WTC11 (cell line): Measurements from ENCODE around the gene TAF1B. TPM values are rescaled to one million over a fixed set of nuclear protein-coding genes. Genes with fewer than 3 reads are reported as not detected.

Experiments
- ATAC-seq: fragments of 200-7000 bp; cut with Tn5 transposase; 2 replicates; pipeline ENCODE4 v1.10.0; 2021; ENCODE audit warnings: mild to moderate bottlenecking, moderate library complexity
- CTCF ChIA-PET: fragments of 300-600 bp; sonication (Branson Sonifier 250); formaldehyde crosslinking; loops from one replicate; lab custom pipeline; 2021; ENCODE audit warnings: antibody characterized with exemption; lab: Charles Lee
- POLR2A ChIA-PET: fragments of 350-600 bp; sonication (Branson Sonifier 250); formaldehyde crosslinking; loops from one replicate; lab custom pipeline; 2021; ENCODE audit warnings: antibody characterized with exemption; lab: Charles Lee
- DNase-seq: peaks from one replicate; pipeline ENCODE4 v3.0.0; 2021; ENCODE audit warnings: low spot score
- H3K27ac Mint-ChIP-seq: 2 replicates; pipeline ENCODE4 v1.8.0; 2021; ENCODE audit warnings: mixed read lengths
- H3K27me3 Mint-ChIP-seq: 2 replicates; pipeline ENCODE4 v1.8.0; 2021; ENCODE audit warnings: low read depth, mild to moderate bottlenecking, moderate library complexity, mixed read lengths
- H3K36me3 Mint-ChIP-seq: 2 replicates; pipeline ENCODE4 v1.8.0; 2021; ENCODE audit warnings: mixed read lengths
- H3K4me1 Mint-ChIP-seq: 2 replicates; pipeline ENCODE4 v1.8.0; 2022; ENCODE audit warnings: mixed read lengths
- H3K4me3 Mint-ChIP-seq: 2 replicates; pipeline ENCODE4 v1.8.0; 2021; ENCODE audit warnings: mild to moderate bottlenecking, moderate library complexity, mixed read lengths
- H3K9me3 Mint-ChIP-seq: 2 replicates; pipeline ENCODE4 v1.8.0; 2021; ENCODE audit warnings: mixed read lengths
- AFF4 ChIP-seq: sonication (generic); formaldehyde crosslinking; IDR thresholded peaks from 2 replicates; pipeline ENCODE4 v1.8.1; 2023; ENCODE audit warnings: mild to moderate bottlenecking, missing genetic modification reagents, borderline replicate concordance
- CREM ChIP-seq: sonication (generic); formaldehyde crosslinking; IDR thresholded peaks from 2 replicates; pipeline ENCODE4 v1.8.1; 2022; ENCODE audit warnings: mild to moderate bottlenecking, missing genetic modification reagents, moderate library complexity
- E2F4 ChIP-seq: sonication (generic); formaldehyde crosslinking; IDR thresholded peaks from 2 replicates; pipeline ENCODE4 v1.8.1; 2022; ENCODE audit warnings: low read depth, mild to moderate bottlenecking, moderate library complexity, missing genetic modification reagents, borderline replicate concordance
- FOXJ3 ChIP-seq: sonication (generic); formaldehyde crosslinking; IDR thresholded peaks from 2 replicates; pipeline ENCODE4 v1.9.0; 2021; ENCODE audit warnings: missing genetic modification reagents, mild to moderate bottlenecking, borderline replicate concordance
- GABPB1 ChIP-seq: sonication (generic); formaldehyde crosslinking; IDR thresholded peaks from 2 replicates; pipeline ENCODE4 v1.8.1; 2023; ENCODE audit warnings: mild to moderate bottlenecking, missing genetic modification reagents
- IRF2 ChIP-seq: sonication (generic); formaldehyde crosslinking; IDR thresholded peaks from 2 replicates; pipeline ENCODE4 v1.8.0; 2022; ENCODE audit warnings: low read depth, missing genetic modification reagents, borderline replicate concordance
- NR1H2 ChIP-seq: sonication (generic); formaldehyde crosslinking; IDR thresholded peaks from 2 replicates; pipeline ENCODE4 v1.9.0; 2021; ENCODE audit warnings: mild to moderate bottlenecking, moderate library complexity, missing genetic modification reagents
- PRRX2 ChIP-seq: fragments of 250-450 bp; sonication (Bioruptor Pico); IDR thresholded peaks from 2 replicates; pipeline ENCODE4 v1.8.0; 2021; ENCODE audit warnings: mild to moderate bottlenecking
- RELA ChIP-seq: sonication (generic); formaldehyde crosslinking; IDR thresholded peaks from 2 replicates; pipeline ENCODE4 v1.8.1; 2022; ENCODE audit warnings: missing genetic modification reagents, mild to moderate bottlenecking, borderline replicate concordance
- RORB ChIP-seq: fragments of 250-450 bp; sonication (Bioruptor Pico); IDR thresholded peaks from 2 replicates; pipeline ENCODE4 v1.9.0; 2021; ENCODE audit warnings: mild to moderate bottlenecking
- SOX15 ChIP-seq: fragments of 250-450 bp; sonication (Bioruptor Pico); IDR thresholded peaks from 2 replicates; pipeline ENCODE4 v1.9.0; 2021; ENCODE audit warnings: mild to moderate bottlenecking
- STAT6 ChIP-seq: sonication (generic); formaldehyde crosslinking; conservative IDR thresholded peaks from 2 replicates; pipeline ENCODE4 v1.8.1; 2023; ENCODE audit warnings: mild to moderate bottlenecking, low read depth, missing genetic modification reagents, moderate library complexity
- USF1 ChIP-seq: sonication (generic); formaldehyde crosslinking; IDR thresholded peaks from 2 replicates; pipeline ENCODE4 v1.8.0; 2022; ENCODE audit warnings: mild to moderate bottlenecking, missing genetic modification reagents
- ZBTB21 ChIP-seq: sonication (generic); formaldehyde crosslinking; IDR thresholded peaks from 2 replicates; pipeline ENCODE4 v1.8.1; 2023; ENCODE audit warnings: mild to moderate bottlenecking, missing genetic modification reagents, borderline replicate concordance
- ZNF138 ChIP-seq: sonication (generic); formaldehyde crosslinking; conservative IDR thresholded peaks from 2 replicates; pipeline ENCODE4 v1.8.1; 2022; ENCODE audit warnings: mild to moderate bottlenecking, moderate library complexity, missing genetic modification reagents
- ZNF232 ChIP-seq: sonication (generic); formaldehyde crosslinking; IDR thresholded peaks from 2 replicates; pipeline ENCODE4 v1.8.0; 2022; ENCODE audit warnings: mild to moderate bottlenecking, missing genetic modification reagents
- ZNF263 ChIP-seq: sonication (generic); formaldehyde crosslinking; IDR thresholded peaks from 2 replicates; pipeline ENCODE4 v1.8.1; 2022; ENCODE audit warnings: low read depth, mild to moderate bottlenecking, moderate library complexity, missing genetic modification reagents
- total RNA-seq: library from RNA; stranded (reverse); gene quantifications from 3 replicates; pipeline ENCODE4 v1.2.3, GENCODE V29; 2021
- TF ChIP-seq, protein P1 (sequence below): sonication (generic); formaldehyde crosslinking; IDR thresholded peaks from 2 replicates; pipeline ENCODE4 v1.8.0; 2022; ENCODE audit warnings: missing genetic modification reagents

Gene TAF1B
- total RNA-seq, 1 experiment from 2014 or later: 28.8 TPM

DNA sequence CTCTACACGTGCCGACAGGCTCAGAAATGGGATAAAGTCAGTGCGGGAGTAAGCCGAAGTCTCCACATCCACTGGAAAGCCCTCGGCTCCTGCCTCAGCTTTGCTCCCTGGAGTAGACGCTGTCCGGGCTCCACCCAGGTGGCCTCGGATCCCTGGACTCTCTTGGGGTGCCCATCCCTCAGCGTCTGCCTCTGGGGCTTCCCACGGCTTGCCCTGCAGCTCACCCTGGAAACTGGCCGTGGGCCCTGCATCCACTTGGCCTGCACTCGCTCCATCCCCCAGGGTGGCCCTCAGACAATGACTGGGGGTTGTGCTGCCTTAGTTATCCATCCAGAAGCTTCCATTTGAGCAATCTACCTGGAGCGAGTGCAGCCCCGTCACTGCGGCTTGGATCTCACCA is 36.2 kb upstream of the TAF1B start:
- Mint-ChIP-seq H3K9me3 (no peaks in the 10 kb centered on the region), H3K27me3 (no peaks in the 10 kb centered on the region), H3K4me1 (no peaks in the 10 kb centered on the region), H3K4me3 (no peak overlapping the region), H3K27ac (no peak overlapping the region), H3K36me3 (no peaks in the 10 kb centered on the region)
- POLR2A ChIA-PET: interaction anchor here (0.5 kb wide), 1 partner anchor 190 kb away, joined by 4 read pairs; no protein-coding TSS in a partner anchor
- no peak for ATAC-seq
- CTCF ChIA-PET: no interaction called here
- DNase-seq: no peak
- TF ChIP-seq USF1 (CRISPR knock-in tag) (no peak), IRF2 (CRISPR knock-in tag) (no peak), ZNF232 (no peak), RORB (CRISPR knock-in tag) (no peak), RELA (no peak)

DNA sequence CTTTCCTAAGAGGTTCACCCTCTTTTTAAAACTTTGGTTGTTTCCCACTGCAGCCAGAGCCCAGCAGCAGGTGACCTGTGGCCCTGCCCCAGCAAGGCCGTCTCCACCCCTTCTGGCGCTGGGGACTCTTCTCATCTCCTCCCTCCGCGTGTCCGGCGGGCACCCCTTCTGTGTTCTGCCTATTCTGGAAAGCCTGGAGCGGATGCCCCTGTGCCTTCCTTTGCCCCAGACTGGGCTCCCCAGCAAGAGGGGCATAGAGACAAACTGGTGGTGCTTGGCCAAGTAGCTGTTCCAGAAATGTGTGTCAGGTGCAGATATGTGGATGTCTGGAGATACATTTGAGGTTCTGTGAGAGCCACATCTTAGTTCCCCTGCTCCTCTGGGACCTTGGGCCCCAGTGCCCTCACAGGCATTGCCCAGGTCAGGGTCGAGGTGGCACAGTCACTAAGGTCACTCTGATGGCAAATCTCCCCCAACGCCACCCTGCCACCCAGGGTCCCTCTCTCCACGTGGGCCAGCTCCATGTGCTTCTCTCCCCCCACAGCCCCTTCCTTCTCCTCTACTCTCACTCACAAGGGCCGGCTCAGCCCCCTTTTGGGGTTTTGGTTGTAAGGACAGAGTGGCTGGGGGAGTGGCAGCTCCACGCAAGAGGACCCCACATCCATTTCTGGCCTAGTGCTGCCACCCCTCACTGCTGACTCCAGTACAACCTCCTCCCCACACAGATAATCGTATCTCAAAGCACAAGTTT is 35.5 kb upstream of the TAF1B start:
- H3K27ac Mint-ChIP-seq: no peak overlapping the region
- POLR2A ChIA-PET: interaction anchor here (0.5 kb wide), 1 partner anchor 190 kb away, joined by 4 read pairs; no protein-coding TSS in a partner anchor

GRCh38 chr2:9808334-9809063 is 34.8 kb upstream of the TAF1B start:
- H3K27me3 Mint-ChIP-seq: no peaks in the 10 kb centered on the region
- CTCF ChIA-PET: interaction anchor here (0.8 to 0.9 kb wide), 2 partner anchors 9 to 176 kb away, joined by 3 to 6 read pairs; no protein-coding TSS in a partner anchor
- POLR2A ChIA-PET: no interaction called here
- no peak for TF ChIP-seq ZNF232
- TF ChIP-seq E2F4 (CRISPR knock-in tag): no peak
- no peak for TF ChIP-seq NR1H2 (CRISPR knock-in tag)
- TF ChIP-seq STAT6 (CRISPR knock-in tag): no peak
- TF ChIP-seq FOXJ3: no peak
- TF ChIP-seq AFF4: no peak
- TF ChIP-seq GABPB1 (CRISPR knock-in tag): no peak

More for the DNA sequence above, 35.5 kb upstream of the TAF1B start:
- Mint-ChIP-seq H3K4me3 (no peak overlapping the region), H3K9me3 (no peaks in the 10 kb centered on the region), H3K36me3 (no peaks in the 10 kb centered on the region), H3K27me3 (no peaks in the 10 kb centered on the region), H3K4me1 (no peaks in the 10 kb centered on the region)
- CTCF ChIA-PET: interaction anchor here (0.8 to 0.9 kb wide), 2 partner anchors 8 to 176 kb away, joined by 3 to 6 read pairs; no protein-coding TSS in a partner anchor
- TF ChIP-seq SOX15 (CRISPR knock-in tag) (no peak), CREM (no peak), IRF2 (CRISPR knock-in tag) (no peak), ZBTB21 (no peak), ZNF263 (no peak), ZNF138 (no peak), GABPB1 (CRISPR knock-in tag) (no peak), NR1H2 (CRISPR knock-in tag) (no peak), PRRX2 (CRISPR knock-in tag) (no peak)
- TF ChIP-seq, protein P1, sequence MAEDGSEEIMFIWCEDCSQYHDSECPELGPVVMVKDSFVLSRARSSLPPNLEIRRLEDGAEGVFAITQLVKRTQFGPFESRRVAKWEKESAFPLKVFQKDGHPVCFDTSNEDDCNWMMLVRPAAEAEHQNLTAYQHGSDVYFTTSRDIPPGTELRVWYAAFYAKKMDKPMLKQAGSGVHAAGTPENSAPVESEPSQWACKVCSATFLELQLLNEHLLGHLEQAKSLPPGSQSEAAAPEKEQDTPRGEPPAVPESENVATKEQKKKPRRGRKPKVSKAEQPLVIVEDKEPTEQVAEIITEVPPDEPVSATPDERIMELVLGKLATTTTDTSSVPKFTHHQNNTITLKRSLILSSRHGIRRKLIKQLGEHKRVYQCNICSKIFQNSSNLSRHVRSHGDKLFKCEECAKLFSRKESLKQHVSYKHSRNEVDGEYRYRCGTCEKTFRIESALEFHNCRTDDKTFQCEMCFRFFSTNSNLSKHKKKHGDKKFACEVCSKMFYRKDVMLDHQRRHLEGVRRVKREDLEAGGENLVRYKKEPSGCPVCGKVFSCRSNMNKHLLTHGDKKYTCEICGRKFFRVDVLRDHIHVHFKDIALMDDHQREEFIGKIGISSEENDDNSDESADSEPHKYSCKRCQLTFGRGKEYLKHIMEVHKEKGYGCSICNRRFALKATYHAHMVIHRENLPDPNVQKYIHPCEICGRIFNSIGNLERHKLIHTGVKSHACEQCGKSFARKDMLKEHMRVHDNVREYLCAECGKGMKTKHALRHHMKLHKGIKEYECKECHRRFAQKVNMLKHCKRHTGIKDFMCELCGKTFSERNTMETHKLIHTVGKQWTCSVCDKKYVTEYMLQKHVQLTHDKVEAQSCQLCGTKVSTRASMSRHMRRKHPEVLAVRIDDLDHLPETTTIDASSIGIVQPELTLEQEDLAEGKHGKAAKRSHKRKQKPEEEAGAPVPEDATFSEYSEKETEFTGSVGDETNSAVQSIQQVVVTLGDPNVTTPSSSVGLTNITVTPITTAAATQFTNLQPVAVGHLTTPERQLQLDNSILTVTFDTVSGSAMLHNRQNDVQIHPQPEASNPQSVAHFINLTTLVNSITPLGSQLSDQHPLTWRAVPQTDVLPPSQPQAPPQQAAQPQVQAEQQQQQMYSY: no peak
- ATAC-seq (no peak), DNase-seq (no peak)

More at GRCh38 chr2:9808334-9809063, 34.8 kb upstream of the TAF1B start:
- Mint-ChIP-seq H3K27ac (no peak overlapping the region), H3K36me3 (no peaks in the 10 kb centered on the region), H3K4me3 (no peak overlapping the region), H3K4me1 (no peaks in the 10 kb centered on the region), H3K9me3 (no peaks in the 10 kb centered on the region)
- DNase-seq (no peak), ATAC-seq (no peak)
